Activated CD4-positive, alpha-beta T cell treated with anti-CD3 and anti-CD28 coated beads, Interleukin-2, amount 50 U/mL, for 4 hours (primary cell): ENCODE data around the gene SMAD5.

ENCODE experiments used
- DNase-seq, 2 experiments: peaks; one replicate each; pipeline ENCODE4 v3.0.0-alpha.2; 2020

Gene SMAD5

GRCh38 chr5:136132557-136133221, at the start of gene SMAD5:
Gene SMAD5, plus strand, starts transcription at chr5:136132845. Its CDS starts 20,916 bp downstream, at chr5:136153761.
- peak; percentile 47 to 58 for DNase-seq

GRCh38 chr5:136084698-136085097, 47.9 kb upstream of the SMAD5 start:
- no peak for DNase-seq

GRCh38 chr5:136086783-136087566, 45.7 kb upstream of the SMAD5 start:
- no peak for DNase-seq

- DNase-seq: no peak
Observed at GRCh38 chr5:136087961-136088871, 44.4 kb upstream of the SMAD5 start.

GRCh38 chr5:136089791-136090190, 42.9 kb upstream of the SMAD5 start:
- no peak for DNase-seq

GRCh38 chr5:136090319-136090718, 42.3 kb upstream of the SMAD5 start:
- no peak for DNase-seq

- DNase-seq: no peak
Observed at GRCh38 chr5:136094189-136094912, 38.3 kb upstream of the SMAD5 start.

GRCh38 chr5:136094913-136095641, 37.6 kb upstream of the SMAD5 start:
- no peak for DNase-seq

- DNase-seq: no peak
Observed at GRCh38 chr5:136098176-136098575, 34.5 kb upstream of the SMAD5 start.

GRCh38 chr5:136099870-136100269, 32.8 kb upstream of the SMAD5 start:
- no peak for DNase-seq

- DNase-seq: no peak
Observed at GRCh38 chr5:136101884-136102283, 30.8 kb upstream of the SMAD5 start.

- no peak for DNase-seq
Observed at GRCh38 chr5:136103118-136103517, 29.5 kb upstream of the SMAD5 start.

GRCh38 chr5:136104306-136104965, 28.2 kb upstream of the SMAD5 start:
- no peak for DNase-seq

GRCh38 chr5:136106351-136107031, 26.2 kb upstream of the SMAD5 start:
- no peak for DNase-seq

GRCh38 chr5:136108180-136108611, 24.4 kb upstream of the SMAD5 start:
- no peak for DNase-seq

GRCh38 chr5:136108766-136109165, 23.9 kb upstream of the SMAD5 start:
- no peak for DNase-seq

GRCh38 chr5:136109453-136110135, 23.1 kb upstream of the SMAD5 start:
- no peak for DNase-seq

GRCh38 chr5:136113606-136114005, 19.0 kb upstream of the SMAD5 start:
- no peak for DNase-seq

GRCh38 chr5:136114414-136115125, 18.1 kb upstream of the SMAD5 start:
- DNase-seq: no peak
